ENCODE results near the gene VPS37B.

- TF ChIP-seq ATF2 (tag by site-specific recombination; IDR thresholded peaks at IDR 0.05; ENCODE audit: low read depth): no peak
- no peak for TF ChIP-seq CTCF (tag by site-specific recombination; IDR thresholded peaks at IDR 0.05)
- no peak for TF ChIP-seq GLIS2 (tag by site-specific recombination; IDR thresholded peaks at IDR 0.05)
- no peak for TF ChIP-seq ZNF416 (tag by site-specific recombination; IDR thresholded peaks at IDR 0.05)
- TF ChIP-seq MZF1 (tag by site-specific recombination; IDR thresholded peaks at IDR 0.05; ENCODE audit: borderline replicate concordance): no peak
- TF ChIP-seq ZBTB26 (tag by site-specific recombination; optimal IDR thresholded peaks at IDR 0.05): no peak
- no peak for TF ChIP-seq ZNF157 (tag by site-specific recombination; IDR thresholded peaks at IDR 0.05)
Measured at GRCh38 chr12:122840580-122841513, 55.1 kb downstream of the VPS37B start.

Measured in HEK293 (cell line).